D721Med (cell line): ENCODE results near the gene FBXO2.

Source experiments
- DNase-seq: peaks from one replicate; pipeline ENCODE4 v3.0.0; 2011; ENCODE audit warnings: low spot score; ENCODE audit not compliant: insufficient read length
- FAIRE-seq: peaks from 2 replicates; lab custom pipeline; 2011; peaks lifted over from hg19 to GRCh38; lab: Jason Lieb, UNC
- CTCF ChIP-seq: IDR thresholded peaks from 2 replicates; pipeline ENCODE4 v1.5.1; 2012; ENCODE audit warnings: mild to moderate bottlenecking, control low read depth; ENCODE audit not compliant: insufficient read depth; ENCODE audit errors: missing control alignments

The FBXO2 gene

GRCh38 chr1:11661103-11661502, 6.9 kb upstream of the FBXO2 start:
- DNase-seq (no peak), FAIRE-seq (no peak)

GRCh38 chr1:11659748-11660147, 5.5 kb upstream of the FBXO2 start:
- TF ChIP-seq CTCF: no peak
- DNase-seq: no peak
- no peak for FAIRE-seq

More at GRCh38 chr1:11661103-11661502, 6.9 kb upstream of the FBXO2 start:
- TF ChIP-seq CTCF: no peak

GRCh38 chr1:11658542-11658941, 4.3 kb upstream of the FBXO2 start:
- TF ChIP-seq CTCF: no peak
- FAIRE-seq (no peak), DNase-seq (no peak)

GRCh38 chr1:11657654-11658053, 3.4 kb upstream of the FBXO2 start:
- TF ChIP-seq CTCF: no peak
- FAIRE-seq (no peak), DNase-seq (no peak)

GRCh38 chr1:11654939-11655808, 945 bp upstream of the FBXO2 start:
- no peak for DNase-seq
- no peak for FAIRE-seq
- no peak for TF ChIP-seq CTCF

GRCh38 chr1:11653861-11654136, 430 bp downstream of the FBXO2 start:
- no peak for FAIRE-seq
- no peak for TF ChIP-seq CTCF
- no peak for DNase-seq

GRCh38 chr1:11653101-11653860, 948 bp downstream of the FBXO2 start:
- no peak for FAIRE-seq
- no peak for TF ChIP-seq CTCF
- no peak for DNase-seq
